ENCODE data around the gene MAP3K4.

GRCh38 chr6:161153725-161154124 lies 162.2 kb downstream of the MAP3K4 start:
- no peak for TF ChIP-seq POLR2AphosphoS5 (IDR thresholded peaks at IDR 0.05; ENCODE audit: low read depth, low read length)
- no peak for TF ChIP-seq TAF1 (IDR thresholded peaks at IDR 0.05; ENCODE audit: low read depth, low read length)
- no peak for TF ChIP-seq POLR2A (IDR thresholded peaks at IDR 0.05; ENCODE audit: low read depth, low read length)
- TF ChIP-seq SPI1 (IDR thresholded peaks at IDR 0.05; ENCODE audit: low read depth, low read length) = no peak
